Globus pallidus (tissue), 1 donor: Measurements from ENCODE around the gene IMPDH1.
A peak's percentile ranks its signal among the peaks of the same experiment; 100 is the strongest.

Source experiments
- DNase-seq: peaks from one replicate; pipeline ENCODE4 v3.0.0-alpha.2; 2015; ENCODE audit warnings: low spot score

The IMPDH1 gene

DNA sequence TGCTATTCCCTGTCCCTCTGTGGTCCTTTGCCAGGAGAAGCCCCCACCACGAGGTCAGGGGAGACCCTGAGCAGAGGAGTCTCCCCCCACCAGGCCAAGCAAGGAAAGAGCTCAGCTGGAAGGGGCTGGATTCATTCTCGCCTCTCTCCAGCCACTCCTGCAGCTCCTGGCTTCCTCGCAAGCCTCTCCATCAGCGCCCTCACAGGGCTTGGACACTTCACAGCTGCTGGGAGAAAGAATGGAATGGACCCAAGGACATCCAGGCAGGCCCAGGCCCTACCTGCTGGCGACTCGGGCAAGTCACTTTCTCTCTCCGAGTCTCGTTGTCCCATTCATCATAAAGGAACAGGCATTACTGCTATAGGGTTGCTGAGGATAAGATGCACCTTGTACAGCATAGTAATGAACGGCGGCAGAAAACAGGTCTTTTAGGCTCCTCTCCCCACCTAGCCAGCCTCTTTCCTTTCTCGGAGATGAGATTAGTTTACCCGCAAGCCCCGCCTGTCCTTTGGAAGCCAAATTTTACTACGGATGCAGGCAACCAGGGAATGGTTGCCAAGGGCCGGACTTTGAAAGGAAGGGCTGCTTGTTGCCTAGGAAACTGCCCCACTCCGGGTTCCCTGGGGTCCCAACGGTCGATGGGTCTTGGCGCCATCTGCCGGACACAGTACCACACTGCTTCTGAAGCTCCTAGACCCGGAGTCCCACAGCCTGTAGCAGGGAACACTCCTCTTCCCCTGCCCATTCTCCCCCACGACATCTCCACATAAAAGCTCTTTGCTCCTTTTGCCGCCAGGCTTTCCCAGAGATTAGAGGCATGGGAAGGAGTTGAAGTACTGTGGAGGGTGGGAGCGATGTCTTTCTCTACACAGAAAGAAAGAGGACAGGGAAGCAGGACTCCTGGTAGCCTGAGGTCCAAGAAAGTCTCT is 22.3 kb downstream of the IMPDH1 start:
- peak; percentile 70 for DNase-seq

- DNase-seq, result no peak
Observed at GRCh38 chr7:128385988-128386925, 23.5 kb downstream of the IMPDH1 start.

- DNase-seq, result no peak
Observed at GRCh38 chr7:128384726-128385125, 25.1 kb downstream of the IMPDH1 start.

GRCh38 chr7:128383776-128384175 is 26.0 kb downstream of the IMPDH1 start:
- DNase-seq, result no peak

DNA sequence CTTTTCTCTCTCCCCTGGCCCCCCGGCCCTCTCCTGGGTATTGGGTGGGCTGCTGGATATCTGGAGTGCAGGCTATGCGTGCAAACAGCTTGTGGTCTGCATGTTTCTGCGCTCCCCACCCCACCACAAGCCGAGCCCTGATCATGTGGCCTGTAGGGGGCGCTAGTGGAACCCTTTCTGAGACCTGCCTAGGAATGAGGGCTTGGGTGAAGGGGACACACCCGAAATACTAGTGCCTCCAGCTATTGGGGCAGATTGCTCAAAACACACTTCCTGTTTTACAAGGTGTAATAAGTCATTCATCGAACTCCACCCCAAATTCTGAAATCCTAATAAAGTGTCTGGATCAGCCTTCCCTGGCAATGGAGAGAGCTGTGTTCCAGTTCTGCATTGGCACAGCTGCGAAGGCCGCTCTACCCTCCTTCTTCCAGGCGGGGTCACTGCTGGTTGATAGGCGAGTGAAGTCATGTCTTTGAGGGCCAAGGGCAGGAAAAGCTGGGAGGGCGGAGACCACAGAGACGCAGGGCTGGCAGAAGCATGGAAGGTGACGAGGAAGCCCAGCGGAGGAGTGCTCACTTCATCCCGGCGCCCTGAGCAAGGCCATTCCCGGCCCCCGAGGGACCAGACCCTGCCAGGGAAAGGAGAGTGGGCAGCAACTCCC is 28.5 kb downstream of the IMPDH1 start:
- DNase-seq, result no peak

DNA sequence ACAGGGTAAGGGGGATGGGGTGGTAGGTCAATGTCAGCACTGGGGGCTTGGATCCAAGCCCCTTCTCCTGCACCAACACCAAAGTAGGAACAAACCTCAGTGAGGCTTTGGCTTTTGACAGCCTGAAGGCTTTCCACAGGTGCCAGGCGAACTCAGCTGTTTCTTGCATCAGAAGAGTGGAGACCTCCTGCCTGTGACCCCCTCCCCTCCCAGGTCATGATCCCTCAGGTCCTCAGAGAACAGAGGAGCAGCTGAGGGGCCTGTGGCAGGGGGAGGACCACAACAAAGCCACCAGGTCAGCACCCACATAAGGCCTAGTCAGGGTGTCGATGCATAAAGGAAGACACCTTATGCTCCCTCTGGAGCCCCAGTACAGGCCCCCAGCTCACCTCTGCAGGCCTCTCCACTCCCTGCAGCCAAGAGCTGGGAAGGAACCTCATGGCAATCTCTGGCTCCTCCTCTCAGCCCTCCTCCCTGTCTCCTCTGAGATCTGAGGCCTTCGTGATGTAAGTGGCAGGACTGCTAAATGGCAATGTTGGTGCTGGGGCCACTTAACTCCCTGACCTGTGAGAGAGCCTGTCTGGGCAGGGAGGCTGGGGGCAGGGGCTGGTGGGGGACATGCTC is 29.2 kb downstream of the IMPDH1 start:
- no peak for DNase-seq

GRCh38 chr7:128379900-128380479 is 29.8 kb downstream of the IMPDH1 start:
- no peak for DNase-seq

DNA sequence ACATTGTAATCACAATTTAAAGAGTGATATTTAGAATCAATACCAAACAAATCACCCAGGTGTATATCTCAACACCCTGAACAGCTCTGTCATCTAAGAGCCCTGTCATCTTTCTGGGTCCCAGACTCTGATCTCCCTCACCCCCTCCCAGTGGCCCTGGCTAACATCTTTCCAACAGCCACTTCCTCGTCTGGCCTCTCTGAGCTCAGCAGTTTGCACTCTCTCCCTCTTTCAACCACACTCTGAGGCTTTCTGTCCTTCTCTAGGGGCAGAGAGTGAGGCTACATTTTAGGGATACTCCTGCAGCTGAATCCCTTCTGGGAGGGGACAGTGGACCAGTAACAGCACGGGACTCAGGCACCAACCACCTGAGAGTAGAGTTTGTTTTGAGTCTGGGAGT is 31.1 kb downstream of the IMPDH1 start:
- DNase-seq, result no peak

DNA sequence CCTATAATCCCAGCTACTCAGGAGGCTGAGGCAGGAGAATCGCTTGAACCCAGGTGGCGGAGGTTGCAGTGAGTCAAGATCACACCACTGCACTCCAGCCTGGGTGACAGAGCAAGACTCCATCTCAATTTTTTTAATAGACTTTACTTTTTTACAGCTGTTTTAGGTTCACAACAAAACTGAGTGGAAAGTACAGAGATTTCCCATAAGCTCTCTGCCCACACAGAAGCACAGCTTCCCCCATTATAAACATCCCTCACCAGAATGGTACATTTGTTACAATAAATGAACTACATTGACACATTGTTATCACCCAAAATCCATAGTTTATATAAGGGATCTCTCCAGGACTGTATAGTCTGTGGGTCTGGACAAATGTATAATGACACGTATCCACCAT is 33.7 kb downstream of the IMPDH1 start:
- no peak for DNase-seq

DNA sequence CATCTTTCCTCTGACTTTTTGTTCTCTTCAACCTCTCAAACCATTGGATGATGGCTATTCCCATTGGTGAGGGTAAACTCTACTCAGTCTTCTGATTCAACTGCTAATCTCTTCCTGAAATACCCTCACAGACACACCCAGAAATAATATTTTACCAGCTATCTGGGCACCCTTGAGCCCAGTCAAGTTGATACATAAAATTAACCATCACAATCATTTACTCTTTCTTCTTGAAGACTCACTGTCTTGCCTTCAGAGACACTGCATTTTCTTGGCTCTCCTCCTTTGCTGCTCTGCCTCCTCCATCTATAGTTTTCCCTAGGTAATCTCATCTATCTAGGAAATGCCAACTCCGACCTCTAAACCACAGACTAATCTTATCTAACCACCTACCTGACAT is 35.7 kb downstream of the IMPDH1 start:
- no peak for DNase-seq

DNA sequence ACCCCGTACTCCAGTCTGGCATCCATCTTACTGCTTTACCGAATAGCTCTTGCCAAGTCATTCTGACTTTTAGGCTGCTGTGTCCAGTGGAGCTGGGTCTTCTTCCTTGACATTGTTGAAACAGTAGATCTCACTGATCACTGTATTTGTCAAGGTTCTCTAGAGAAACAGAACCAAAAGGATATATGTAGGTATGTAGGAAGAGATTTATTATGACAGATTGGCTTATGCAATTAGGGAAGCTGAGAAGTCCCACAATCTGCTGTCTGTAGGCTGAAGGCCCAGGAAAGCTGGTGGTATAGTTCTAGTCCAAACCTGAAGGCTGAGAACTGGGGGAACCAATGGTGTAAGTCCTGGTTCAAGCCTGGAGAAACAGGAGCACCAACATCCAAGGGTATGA is 36.2 kb downstream of the IMPDH1 start:
- DNase-seq, result no peak

- no peak for DNase-seq
Observed at GRCh38 chr7:128370491-128370890, 39.3 kb downstream of the IMPDH1 start.

GRCh38 chr7:128366986-128367385 is 42.8 kb downstream of the IMPDH1 start:
- no peak for DNase-seq

DNA sequence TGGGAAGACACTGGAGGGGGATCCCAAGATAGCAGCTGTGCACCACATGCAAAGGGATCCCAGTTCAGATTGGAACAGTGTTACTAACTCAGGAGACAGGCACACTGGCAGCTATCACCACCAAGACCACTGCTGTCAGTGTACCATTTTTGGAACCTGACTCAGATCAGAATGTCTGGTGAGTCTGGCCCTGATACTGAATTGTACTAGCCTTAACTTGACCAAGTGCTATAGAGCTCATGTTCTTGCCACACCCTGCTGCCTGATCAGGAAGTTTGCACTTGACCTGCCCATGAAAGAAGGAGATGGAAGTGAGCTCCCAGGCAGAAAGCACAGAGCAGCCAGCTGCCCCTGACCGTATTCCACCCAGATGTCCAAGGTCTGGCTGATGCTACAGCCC is 43.5 kb downstream of the IMPDH1 start:
- no peak for DNase-seq

GRCh38 chr7:128365432-128365831 is 44.4 kb downstream of the IMPDH1 start:
- no peak for DNase-seq

DNA sequence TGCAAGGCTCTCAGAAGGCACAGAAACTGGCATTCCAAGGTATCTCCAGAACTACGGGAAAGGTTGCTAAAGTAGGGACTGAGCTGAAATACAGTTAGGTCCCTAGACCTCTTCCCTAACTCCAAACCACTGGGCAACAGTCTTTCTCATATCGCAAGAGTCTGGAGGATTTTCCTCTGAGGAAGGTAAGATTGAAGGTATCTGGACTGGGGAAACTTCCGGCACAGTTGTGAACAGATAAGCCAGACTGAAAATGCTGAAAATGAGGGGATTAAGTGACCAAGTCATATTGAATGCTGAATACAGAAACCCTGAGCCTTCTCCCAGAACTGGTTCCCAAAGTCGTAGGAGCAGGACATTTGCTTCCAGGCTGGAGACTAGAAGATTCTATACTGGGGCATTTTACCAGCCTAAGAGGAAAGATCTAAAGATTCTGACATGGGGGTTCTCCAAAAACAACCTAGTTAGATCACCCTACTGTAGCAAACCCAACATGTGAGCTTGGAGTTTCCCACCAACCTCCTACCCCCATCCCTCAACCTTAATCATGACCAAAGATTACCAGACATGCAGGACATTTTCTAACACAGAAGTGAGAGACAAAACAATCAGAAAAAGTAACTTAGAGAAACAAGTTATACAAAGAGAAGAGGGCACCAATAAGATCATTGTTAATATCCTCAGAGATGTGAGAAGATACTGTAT is 45.5 kb downstream of the IMPDH1 start:
- no peak for DNase-seq

DNA sequence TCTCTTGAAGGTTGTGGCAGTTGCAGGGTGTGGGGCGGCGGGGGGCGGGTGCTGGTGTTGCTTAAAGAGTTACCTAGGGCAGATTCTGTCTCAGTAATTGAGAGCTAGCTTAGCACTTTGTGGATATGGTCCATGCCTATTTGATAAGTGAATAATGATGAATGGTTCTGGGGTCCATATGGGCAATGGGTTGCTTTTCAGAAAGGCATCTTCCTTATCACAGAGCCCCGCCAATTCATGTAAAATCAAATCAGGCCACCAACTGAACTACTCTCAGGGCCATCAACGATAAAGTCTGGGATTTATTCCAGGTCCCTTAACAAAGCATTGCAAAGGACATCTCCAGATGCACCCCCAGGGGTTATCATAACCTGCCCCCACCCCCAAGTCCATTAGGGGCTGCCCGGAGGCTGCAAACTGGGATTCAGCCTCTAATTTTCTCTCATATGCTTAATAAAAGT is 46.5 kb downstream of the IMPDH1 start:
- DNase-seq, result no peak

- no peak for DNase-seq
Observed at GRCh38 chr7:128362670-128363069, 47.1 kb downstream of the IMPDH1 start.

GRCh38 chr7:128361411-128362379 is 48.1 kb downstream of the IMPDH1 start, which contains the start of gene PRRT4:
Gene PRRT4 (minus strand): TSS chr7:128361690.
- peak; percentile 18 for DNase-seq

DNA sequence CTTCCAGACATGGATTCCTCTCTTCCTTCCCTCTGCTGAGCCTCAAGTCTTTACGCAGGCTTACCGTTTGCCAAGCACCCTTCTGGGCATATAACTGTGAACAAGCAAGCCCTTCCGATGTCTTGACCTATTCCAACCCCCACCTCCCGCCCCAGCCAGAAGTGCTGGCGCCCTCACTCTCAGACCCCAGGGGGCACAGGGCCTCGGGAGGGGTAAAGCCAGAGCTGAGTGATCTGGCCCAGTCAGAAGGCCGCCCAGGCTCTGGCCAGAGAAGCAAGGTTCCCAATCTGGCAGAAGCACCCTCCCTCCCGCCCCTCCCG is 49.5 kb downstream of the IMPDH1 start:
- DNase-seq, result no peak
